OCI-M2 (cell line): ENCODE results near the gene ABHD15.
"Not testable (repeated sequence)": the region's sequence is repeated elsewhere in the genome, so short reads cannot be mapped to it uniquely, and the experiment has no call there.

Experiments
- DNase-seq: peaks from one replicate; lab custom pipeline; 2025; ENCODE audit not compliant: unreplicated experiment; lab: John Stamatoyannopoulos, UW

Gene ABHD15

GRCh38 chr17:29569245-29569950, 2.6 kb upstream of the ABHD15 start:
- DNase-seq, result no peak

GRCh38 chr17:29568331-29569244, 1.8 kb upstream of the ABHD15 start, which contains the start of gene TP53I13:
TP53I13 (plus strand) TSS chr17:29568701; CDS start chr17:29568759, 58 bp downstream.
- DNase-seq, result no peak

- DNase-seq, result no peak
Measured at GRCh38 chr17:29567554-29568330, 905 bp upstream of the ABHD15 start.

- DNase-seq, result no peak
Measured at GRCh38 chr17:29567304-29567553, 392 bp upstream of the ABHD15 start.

- DNase-seq, result no peak
Measured at GRCh38 chr17:29565643-29566472, 979 bp downstream of the ABHD15 start.

GRCh38 chr17:29563816-29564215, 3.0 kb downstream of the ABHD15 start:
- DNase-seq, result no peak

- no peak for DNase-seq
Measured at GRCh38 chr17:29562615-29563014, 4.2 kb downstream of the ABHD15 start.

- no peak for DNase-seq
Measured at GRCh38 chr17:29561554-29562517, 5.0 kb downstream of the ABHD15 start.

- no peak for DNase-seq
Measured at GRCh38 chr17:29560316-29560715, 6.5 kb downstream of the ABHD15 start.

GRCh38 chr17:29559640-29560039, 7.2 kb downstream of the ABHD15 start:
- DNase-seq, result no peak

- not testable (repeated sequence) for DNase-seq
Measured at GRCh38 chr17:29558139-29558538, 8.7 kb downstream of the ABHD15 start.

GRCh38 chr17:29557739-29558116, 9.1 kb downstream of the ABHD15 start:
- no peak for DNase-seq

GRCh38 chr17:29557085-29557738, 9.6 kb downstream of the ABHD15 start:
- no peak for DNase-seq

- no peak for DNase-seq
Measured at GRCh38 chr17:29555840-29556239, 11.0 kb downstream of the ABHD15 start.

GRCh38 chr17:29549177-29549923, 17.5 kb downstream of the ABHD15 start:
- DNase-seq, result no peak

- DNase-seq, result no peak
Measured at GRCh38 chr17:29546830-29547229, 20.0 kb downstream of the ABHD15 start.

GRCh38 chr17:29546085-29546484, 20.8 kb downstream of the ABHD15 start:
- DNase-seq, result no peak

GRCh38 chr17:29544066-29544465, 22.8 kb downstream of the ABHD15 start:
- DNase-seq, result no peak
